Umbilical cord (tissue), 2 donors: Measurements from ENCODE around the gene ZC3H14. TPM values are rescaled to one million over a fixed set of nuclear protein-coding genes. Genes with fewer than 3 reads are reported as not detected.

Source experiments
- DNase-seq: peaks from one replicate; pipeline ENCODE4 v3.0.0-alpha.2; 2015; ENCODE audit warnings: low spot score
- total RNA-seq: library from RNA; depleted of rRNA; stranded (reverse); fragments of >200 nt; gene quantifications from one replicate; pipeline ENCODE4 v1.2.3, GENCODE V29; 2014; ENCODE audit warnings: low replicate concordance; ENCODE audit not compliant: insufficient read depth

Gene ZC3H14
- total RNA-seq, 1 donor from 2014 or later, result 66.0 TPM

- no peak for DNase-seq
These were observed 41.4 kb downstream of the ZC3H14 start for GRCh38 chr14:88604212-88604611.

GRCh38 chr14:88605594-88605993, 42.8 kb downstream of the ZC3H14 start:
- no peak for DNase-seq

GRCh38 chr14:88607829-88608228, 45.0 kb downstream of the ZC3H14 start:
- no peak for DNase-seq

- no peak for DNase-seq
These were observed 49.0 kb downstream of the ZC3H14 start for GRCh38 chr14:88611878-88612277.

- no peak for DNase-seq
These were observed 50.1 kb downstream of the ZC3H14 start for GRCh38 chr14:88612981-88613380.

GRCh38 chr14:88613552-88614010, 50.7 kb downstream of the ZC3H14 start:
- DNase-seq, result no peak

- peak; percentile 65 for DNase-seq
These were observed 51.5 kb downstream of the ZC3H14 start for GRCh38 chr14:88614218-88614907.

- no peak for DNase-seq
These were observed 53.9 kb downstream of the ZC3H14 start for GRCh38 chr14:88616697-88617096.

- no peak for DNase-seq
These were observed 54.6 kb downstream of the ZC3H14 start for GRCh38 chr14:88617479-88617878.

GRCh38 chr14:88618476-88618875, 55.6 kb downstream of the ZC3H14 start:
- no peak for DNase-seq

GRCh38 chr14:88621100-88621499, 58.3 kb downstream of the ZC3H14 start:
- no peak for DNase-seq

GRCh38 chr14:88625671-88626070, 62.8 kb downstream of the ZC3H14 start:
- DNase-seq, result no peak

- DNase-seq, result no peak
These were observed 65.2 kb downstream of the ZC3H14 start for GRCh38 chr14:88628033-88628432.

GRCh38 chr14:88628462-88628861, 65.6 kb downstream of the ZC3H14 start:
- no peak for DNase-seq

- peak; percentile 49 for DNase-seq
These were observed 67.7 kb downstream of the ZC3H14 start for GRCh38 chr14:88630565-88630964.

- no peak for DNase-seq
These were observed 68.3 kb downstream of the ZC3H14 start for GRCh38 chr14:88631091-88631490.

GRCh38 chr14:88632512-88632911, 69.7 kb downstream of the ZC3H14 start:
- no peak for DNase-seq

GRCh38 chr14:88639221-88639620, 76.4 kb downstream of the ZC3H14 start:
- DNase-seq, result no peak

- DNase-seq, result no peak
These were observed 97.2 kb downstream of the ZC3H14 start for GRCh38 chr14:88660056-88660455.

- DNase-seq, result peak; percentile 72
These were observed 104.9 kb downstream of the ZC3H14 start for GRCh38 chr14:88667555-88668273.

GRCh38 chr14:88668448-88669116, 105.7 kb downstream of the ZC3H14 start:
- DNase-seq, result peak; percentile 10

GRCh38 chr14:88669346-88669745, 106.5 kb downstream of the ZC3H14 start:
- no peak for DNase-seq
